Panc1 (cell line): ENCODE data around the gene PDS5B. TPM values are rescaled to one million over a fixed set of nuclear protein-coding genes. Genes with fewer than 3 reads are reported as not detected.

Experiments
- ATAC-seq: fragments of 200-7000 bp; cut with Tn5 transposase; 2 replicates; pipeline ENCODE4 v1.9.1; 2020; ENCODE audit warnings: mild to moderate bottlenecking, moderate library complexity
- BruUV-seq: library from RNA; stranded (reverse); fragments of 400-500 nt; replicated peaks from 2 replicates; lab custom pipeline; 2021; lab: Mats Ljungman, UMichigan
- CTCF ChIA-PET: fragments of 300-600 bp; sonication (Branson Sonifier 250); formaldehyde crosslinking; loops from one replicate; lab custom pipeline; 2022; ENCODE audit warnings: antibody characterized with exemption; lab: Charles Lee
- POLR2A ChIA-PET: fragments of 300-600 bp; sonication (Branson Sonifier 250); formaldehyde crosslinking; loops from one replicate; lab custom pipeline; 2022; ENCODE audit warnings: antibody characterized with exemption; lab: Charles Lee
- DNase-seq: peaks from one replicate; pipeline ENCODE4 v3.0.0-alpha.2; 2010; ENCODE audit warnings: low read depth, low spot score
- H3K27ac ChIP-seq: 2 replicates; pipeline ENCODE4 v1.5.1; 2011; ENCODE audit warnings: mild to moderate bottlenecking, low read length, inconsistent platforms
- H3K27me3 ChIP-seq: fragments of 200-500 bp; sonication (Bioruptor generic); 2 replicates; pipeline ENCODE4 v1.6.0; 2014; ENCODE audit warnings: low read length, inconsistent platforms; ENCODE audit not compliant: control insufficient read depth, insufficient read depth
- H3K36me3 ChIP-seq: fragments of 200-500 bp; sonication (Bioruptor generic); 2 replicates; pipeline ENCODE4 v1.5.1; 2014; ENCODE audit warnings: inconsistent platforms, mild to moderate bottlenecking, low read length, moderate library complexity; ENCODE audit not compliant: control insufficient read depth, insufficient read depth
- H3K4me1 ChIP-seq: 2 replicates; pipeline ENCODE4 v1.5.1; 2011; ENCODE audit warnings: inconsistent platforms, mild to moderate bottlenecking, low read length, moderate library complexity; ENCODE audit not compliant: control insufficient read depth, insufficient read depth
- H3K4me3 ChIP-seq, 2 experiments: 2 replicates each; pipeline ENCODE4 v1.5.1; 2011 to 2012; ENCODE audit warnings: low read depth in 2 of 2, low read length in 2 of 2, mild to moderate bottlenecking in 2 of 2, inconsistent platforms in 1 of 2, moderate library complexity in 1 of 2
- H3K9me3 ChIP-seq: fragments of 200-500 bp; sonication (Bioruptor generic); 2 replicates; pipeline ENCODE4 v1.5.1; 2014; ENCODE audit warnings: low read depth, mild to moderate bottlenecking, inconsistent platforms, low read length, moderate library complexity; ENCODE audit not compliant: control insufficient read depth, insufficient read depth
- CTCF ChIP-seq: fragments of 450-650 bp; IDR thresholded peaks from 2 replicates; pipeline ENCODE4 v1.5.1; 2017; ENCODE audit warnings: mild to moderate bottlenecking
- POLR2AphosphoS5 ChIP-seq: IDR thresholded peaks from 2 replicates; pipeline ENCODE4 v1.6.1; 2012; ENCODE audit warnings: mild to moderate bottlenecking, low read depth, low read length, moderate library complexity
- REST ChIP-seq, 2 experiments: IDR thresholded peaks; 2 replicates each; pipeline ENCODE4 v1.6.1; 2011 to 2012; ENCODE audit warnings: low read depth in 2 of 2, control low read depth in 1 of 2, low read length in 1 of 2, mild to moderate bottlenecking in 1 of 2, moderate library complexity in 1 of 2; ENCODE audit not compliant: insufficient read depth in 1 of 2
- SIN3A ChIP-seq: IDR thresholded peaks from 2 replicates; pipeline ENCODE4 v1.6.1; 2012; ENCODE audit warnings: low read depth, mild to moderate bottlenecking, low read length, moderate library complexity, borderline replicate concordance; ENCODE audit not compliant: insufficient read depth
- TCF7L2 ChIP-seq: IDR thresholded peaks from 2 replicates; pipeline ENCODE4 v1.6.1; 2011; ENCODE audit warnings: mild to moderate bottlenecking, low read depth, low read length, inconsistent platforms
- in situ Hi-C: cut with HindIII; loops from 2 replicates; pipeline ENCODE4 v1.10.0; 2016; ENCODE audit warnings: low sequenced_read_pairs, low pct_unique_long_range_greater_than_20kb
- intact Hi-C: fragments of 100-400 bp; cut with micrococcal nuclease; formaldehyde crosslinking; loops from one replicate; pipeline ENCODE4 v1.10.0; 2022; ENCODE audit not compliant: unreplicated experiment
- total RNA-seq: library from RNA; stranded (reverse); gene quantifications from one replicate; pipeline ENCODE4 v1.2.1, GENCODE V29; 2021; ENCODE audit not compliant: unreplicated experiment

Gene PDS5B
- total RNA-seq, 1 experiment from 2014 or later, result 33.9 TPM

- intact Hi-C loops, result no loop called here
- Histone ChIP-seq H3K4me3 (no peak overlapping the region), H3K36me3 (no peaks in the 10 kb centered on the region; the same call in 1 of the 2 replicates), H3K27ac (no peak overlapping the region), H3K9me3 (no peaks in the 10 kb centered on the region), H3K4me1 (no peaks in the 10 kb centered on the region), H3K27me3 (no peaks in the 10 kb centered on the region)
- TF ChIP-seq REST (IDR thresholded peaks at IDR 0.05; ENCODE audit: insufficient read depth in 1 of 2, low read depth in 2 of 2, low read length in 1 of 2) (no peak), SIN3A (no peak), TCF7L2 (no peak), CTCF (no peak), POLR2AphosphoS5 (no peak)
- no TSS peak for BruUV-seq
- CTCF ChIA-PET, result no interaction called here
- in situ Hi-C loops, result no loop called here
- DNase-seq, result no peak
- POLR2A ChIA-PET, result no interaction called here
- no peak for ATAC-seq
Observed at GRCh38 chr13:32754179-32754578, 167.9 kb downstream of the PDS5B start.

GRCh38 chr13:32759152-32759551, 172.9 kb downstream of the PDS5B start:
- Histone ChIP-seq H3K4me3 (no peak overlapping the region), H3K36me3 (no peaks in the 10 kb centered on the region; the same call in 1 of the 2 replicates), H3K4me1 (no peaks in the 10 kb centered on the region), H3K27ac (no peak overlapping the region), H3K27me3 (no peaks in the 10 kb centered on the region), H3K9me3 (no peaks in the 10 kb centered on the region)
- no peak for ATAC-seq
- ChIA-PET CTCF (no interaction called here), POLR2A (no interaction called here)
- DNase-seq, result no peak
- in situ Hi-C loops (no loop called here), intact Hi-C loops (no loop called here)
- BruUV-seq, result no TSS peak
- TF ChIP-seq REST (IDR thresholded peaks at IDR 0.05; ENCODE audit: insufficient read depth in 1 of 2, low read depth in 2 of 2, low read length in 1 of 2), result no peak
- no peak for TF ChIP-seq SIN3A
- TF ChIP-seq POLR2AphosphoS5, result no peak
- no peak for TF ChIP-seq TCF7L2
- no peak for TF ChIP-seq CTCF
